DMS153 (cell line): ENCODE data around the gene TMEM209.

Source experiments
- DNase-seq: peaks from one replicate; lab custom pipeline; 2025; lab: John Stamatoyannopoulos, UW

Gene TMEM209

GRCh38 chr7:130143986-130144311 is 61.3 kb downstream of the TMEM209 start:
- no peak for DNase-seq

GRCh38 chr7:130143334-130143732 is 61.9 kb downstream of the TMEM209 start:
- no peak for DNase-seq

- no peak for DNase-seq
These were observed 62.4 kb downstream of the TMEM209 start for GRCh38 chr7:130142654-130143333.

GRCh38 chr7:130141884-130142653 is 63.1 kb downstream of the TMEM209 start:
- DNase-seq: no peak

DNA sequence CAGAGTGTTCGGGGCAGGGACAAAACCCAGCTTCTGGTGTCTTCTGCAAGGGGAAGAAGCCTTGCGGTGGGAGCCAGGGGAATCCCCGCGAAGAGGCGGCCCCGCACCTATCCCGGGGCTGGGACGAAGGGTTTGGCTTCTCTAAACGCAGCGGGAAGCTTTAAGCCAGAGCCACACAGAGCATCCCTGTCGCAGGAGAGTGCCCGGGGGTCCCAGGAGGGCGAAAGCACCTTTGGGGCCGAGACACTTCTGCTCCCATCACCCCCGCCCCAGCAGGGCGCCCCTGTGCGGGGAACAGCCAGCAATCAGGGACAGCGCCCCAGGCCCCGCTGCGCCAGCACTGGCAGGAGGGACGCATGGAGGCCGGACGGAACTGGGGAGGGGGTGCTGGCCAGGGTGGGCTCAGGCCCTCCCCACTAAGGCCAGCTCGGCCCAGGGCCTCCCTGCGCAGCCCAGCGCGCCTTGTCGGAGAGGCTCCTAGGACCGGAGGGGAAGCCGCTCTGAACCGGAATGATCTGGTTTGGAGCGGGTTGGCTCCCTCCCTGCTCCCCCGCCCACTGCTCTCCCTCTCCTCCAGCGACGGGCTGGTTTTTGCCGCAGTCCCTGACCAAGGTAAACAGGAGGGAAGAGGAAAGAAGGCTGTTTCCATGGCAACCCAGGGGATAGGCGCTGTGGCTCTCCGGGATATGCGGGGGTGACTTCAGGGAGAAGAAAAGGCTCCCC is 63.9 kb downstream of the TMEM209 start:
- peak; percentile 29 for DNase-seq

GRCh38 chr7:130140551-130141160 is 64.5 kb downstream of the TMEM209 start:
- DNase-seq: no peak

DNA sequence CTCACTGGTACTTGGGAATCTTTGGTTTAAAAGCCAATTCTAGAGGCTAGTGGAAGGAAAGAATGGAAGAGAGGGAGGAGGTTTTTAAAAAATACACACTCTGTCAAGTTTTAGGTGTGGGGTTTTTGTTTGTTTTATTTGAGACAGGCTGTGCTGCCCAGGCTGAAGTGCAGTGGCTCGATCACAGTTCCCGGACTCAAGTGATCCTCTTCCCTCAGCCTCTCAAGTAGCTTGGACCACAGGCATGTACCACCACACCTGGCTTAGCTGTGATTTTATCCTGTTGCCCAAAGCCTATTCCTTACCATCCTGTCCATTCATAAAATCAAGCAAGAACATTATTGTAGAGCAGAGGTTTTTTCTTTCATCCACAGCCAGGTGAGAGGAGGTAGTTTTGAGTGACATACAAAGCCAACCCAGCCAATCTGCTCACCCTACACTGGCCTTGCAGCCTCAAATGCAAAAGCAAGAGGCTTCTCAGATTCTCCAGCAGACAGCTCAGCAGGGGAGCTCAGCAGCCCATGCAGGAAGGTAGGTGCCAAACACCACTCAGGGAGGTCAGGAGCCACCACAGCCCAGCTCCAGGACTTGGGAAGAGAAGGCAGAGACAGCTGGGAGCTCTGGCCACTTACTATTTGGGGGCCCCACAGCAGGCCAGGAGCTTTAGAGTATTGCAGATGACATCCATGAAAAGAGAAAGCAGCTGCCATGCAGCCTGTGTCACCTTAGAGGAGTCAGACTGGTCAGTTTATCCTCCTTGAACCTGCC is 65.8 kb downstream of the TMEM209 start:
- DNase-seq: no peak

DNA sequence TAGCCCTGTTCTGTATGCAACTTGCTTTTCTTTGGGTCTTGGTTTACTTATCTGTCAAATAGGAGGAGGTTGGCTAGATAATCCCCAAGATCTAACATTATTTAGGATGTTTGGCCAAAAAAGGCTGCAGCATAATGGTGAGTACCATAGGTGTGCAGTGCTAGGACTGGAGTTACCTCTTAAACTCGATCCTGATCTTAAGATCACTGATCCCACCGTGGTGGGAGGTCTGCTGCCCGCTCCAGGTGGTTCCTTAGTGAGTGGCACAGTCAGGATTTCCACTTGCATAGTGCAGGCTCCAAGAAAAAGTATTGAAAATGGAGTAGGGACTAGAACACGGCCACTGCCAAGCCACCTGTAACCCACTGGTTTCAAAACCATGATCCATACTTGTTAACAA is 68.0 kb downstream of the TMEM209 start:
- DNase-seq: no peak

- no peak for DNase-seq
These were observed 68.5 kb downstream of the TMEM209 start for GRCh38 chr7:130136579-130137167.

GRCh38 chr7:130135208-130136205 is 69.7 kb downstream of the TMEM209 start:
- DNase-seq: no peak

DNA sequence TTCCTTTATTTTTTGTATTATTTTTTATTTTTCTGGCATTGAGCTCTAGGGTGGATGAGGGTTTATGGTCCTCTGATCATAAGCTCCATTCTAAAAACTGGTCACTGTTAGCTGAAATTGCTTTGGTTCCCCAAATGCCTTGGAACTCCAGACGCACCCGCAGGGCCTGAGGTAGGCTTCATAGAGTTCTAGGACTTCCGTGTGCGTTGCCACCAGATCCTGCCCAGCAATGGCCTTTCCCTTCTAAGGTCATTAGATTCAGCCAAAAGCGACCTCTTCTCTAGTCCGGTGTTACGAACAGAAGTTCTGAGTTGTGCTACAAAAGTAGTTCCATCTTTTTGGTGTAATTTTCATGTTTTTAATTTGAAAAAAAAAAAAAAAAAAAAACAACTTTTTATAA is 70.5 kb downstream of the TMEM209 start:
- DNase-seq: no peak

DNA sequence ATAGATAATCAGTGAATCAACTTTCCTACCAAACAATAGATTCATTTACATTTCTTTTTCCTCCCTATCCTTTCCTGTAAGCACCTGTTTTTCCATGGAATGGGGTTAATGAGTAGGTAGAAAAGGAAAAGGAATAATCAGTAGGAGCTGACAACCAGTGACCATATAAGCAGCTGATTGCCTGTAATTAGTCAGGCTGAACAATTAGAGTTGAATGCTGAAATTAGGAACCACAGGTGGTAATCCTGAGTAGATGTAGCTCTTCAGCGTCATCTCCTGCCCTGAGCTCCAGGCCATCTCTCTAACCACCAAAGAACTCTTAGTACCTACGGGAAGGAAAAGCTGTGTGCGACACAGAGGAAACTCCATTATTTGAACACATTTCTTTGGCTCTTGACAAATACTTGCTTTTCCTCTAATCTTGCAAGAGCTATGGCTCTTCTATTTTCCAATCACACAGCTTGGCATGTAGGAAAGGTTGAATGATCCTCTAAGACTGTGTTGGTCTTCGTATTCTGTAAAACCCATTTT is 71.0 kb downstream of the TMEM209 start:
- no peak for DNase-seq

DNA sequence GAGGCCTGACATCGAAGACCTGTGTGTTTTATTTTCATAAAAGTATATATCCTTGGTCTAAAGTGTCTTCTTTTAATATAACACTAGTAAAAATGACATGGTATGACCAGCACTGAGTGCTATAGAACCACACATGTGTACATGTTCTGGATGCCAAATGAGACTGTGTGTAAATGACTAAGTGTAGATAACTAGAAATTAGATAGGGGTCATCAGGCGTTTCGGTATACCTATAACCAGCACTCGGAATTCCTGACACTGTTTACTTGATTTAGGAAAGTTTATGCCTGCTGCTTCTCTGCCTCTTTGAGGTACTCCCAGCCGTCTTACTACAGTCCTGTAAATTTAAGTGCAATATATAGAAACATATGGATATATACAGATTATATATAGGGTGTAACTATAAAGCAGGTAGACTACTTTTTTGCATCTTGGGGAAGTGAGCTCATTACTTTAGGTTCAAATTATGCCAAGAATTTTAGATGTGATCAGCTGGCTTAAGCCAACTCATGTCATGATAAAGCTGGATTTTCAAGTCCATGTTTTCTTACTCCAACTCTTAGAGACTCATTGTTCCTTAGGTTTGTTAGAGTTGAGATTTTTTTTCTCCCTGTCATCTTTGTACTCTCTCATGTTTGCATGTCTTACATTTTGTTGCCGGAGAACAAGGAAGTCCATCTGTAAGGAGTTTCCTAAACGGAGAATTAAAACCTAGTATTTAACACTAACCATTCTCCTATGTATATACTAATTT is 72.0 kb downstream of the TMEM209 start:
- DNase-seq: no peak

- DNase-seq: no peak
These were observed 73.0 kb downstream of the TMEM209 start for GRCh38 chr7:130131964-130132875.

DNA sequence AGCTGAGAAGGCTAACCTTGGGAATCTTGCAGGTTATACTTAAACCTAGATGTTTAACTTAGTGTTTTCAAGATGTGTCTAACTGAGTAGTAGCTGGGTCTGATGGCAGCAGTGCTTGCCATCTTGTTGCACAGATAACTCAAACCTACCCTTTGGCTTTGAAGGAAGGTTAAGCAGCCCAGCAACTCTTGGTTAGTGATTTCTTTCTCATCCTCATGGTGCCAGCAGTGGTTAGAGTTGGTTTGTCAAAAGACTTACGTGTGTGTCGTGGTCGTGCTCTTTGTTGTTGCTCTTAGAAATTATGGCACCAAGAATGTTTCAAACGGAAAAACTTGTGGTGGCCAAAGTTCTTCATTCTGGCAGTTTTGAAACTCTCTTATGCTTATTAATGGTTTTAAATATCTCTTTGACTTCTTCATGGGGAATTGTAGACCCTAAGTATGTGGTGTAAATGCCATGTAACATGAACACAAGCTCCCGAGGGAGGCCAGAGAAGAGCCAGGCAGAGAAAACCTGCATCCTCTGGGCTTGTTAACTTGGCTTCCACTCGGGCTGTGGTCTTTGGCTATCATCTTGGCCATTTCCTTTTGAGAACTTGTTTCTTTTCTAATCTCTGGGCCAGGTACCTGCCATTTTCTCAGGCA is 73.9 kb downstream of the TMEM209 start:
- no peak for DNase-seq

DNA sequence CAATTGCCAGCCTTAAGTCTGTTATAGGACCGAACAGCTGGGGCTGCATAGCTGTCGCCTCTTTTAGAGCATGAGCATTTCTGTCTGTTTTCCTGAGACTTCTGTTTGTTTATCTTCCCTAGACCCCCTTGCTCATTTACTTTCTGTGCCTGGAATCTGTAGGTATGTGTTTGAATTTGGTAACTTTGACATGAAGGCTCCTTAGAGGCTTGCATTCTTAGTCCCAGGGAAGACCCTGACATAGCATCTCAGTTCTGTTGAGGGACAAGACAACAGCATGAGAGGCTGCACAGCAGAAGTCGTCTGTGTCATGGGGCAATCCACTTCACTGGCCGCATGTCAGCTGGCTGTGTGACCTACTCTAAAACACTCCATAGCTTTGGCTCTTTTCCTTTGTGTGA is 76.2 kb downstream of the TMEM209 start:
- DNase-seq: no peak

DNA sequence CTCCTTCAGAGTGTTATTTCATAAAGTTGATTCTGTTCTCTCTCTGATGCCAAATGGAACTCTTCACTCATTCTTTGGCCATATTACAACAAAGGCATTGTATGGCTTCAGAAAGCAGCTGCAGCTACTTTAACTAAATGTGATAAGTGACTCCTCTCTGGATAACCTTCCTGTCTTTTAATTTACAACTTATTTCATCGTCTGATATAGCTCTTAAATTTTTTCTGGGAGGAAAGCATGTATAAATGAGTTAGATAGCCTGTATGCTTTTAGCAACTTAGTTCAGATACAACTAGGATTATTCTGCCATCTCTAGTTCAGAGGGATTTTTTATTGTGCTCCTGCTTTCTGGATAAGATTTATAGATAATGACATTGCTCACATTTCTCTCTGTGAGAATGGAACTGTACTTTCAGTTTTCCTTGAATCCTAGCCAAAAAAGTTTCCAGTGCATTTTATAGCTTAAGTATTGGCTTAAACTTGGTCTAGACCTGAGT is 77.3 kb downstream of the TMEM209 start:
- DNase-seq: no peak
